RPMI7951 (cell line): ENCODE measurements around the gene ARID3A. TPM values are rescaled to one million over a fixed set of nuclear protein-coding genes. Genes with fewer than 3 reads are reported as not detected.

Source experiments
- DNase-seq: peaks from one replicate; pipeline ENCODE4 v3.0.0-alpha.2; 2012; ENCODE audit warnings: low read depth
- total RNA-seq: library from RNA; depleted of rRNA; stranded (reverse); fragments of >200 nt; shearing (Covaris generic); gene quantifications from 2 replicates; pipeline ENCODE4 v1.2.3, GENCODE V29; 2014

ARID3A gene
- total RNA-seq, 1 experiment from 2014 or later = 5.6 TPM

DNA sequence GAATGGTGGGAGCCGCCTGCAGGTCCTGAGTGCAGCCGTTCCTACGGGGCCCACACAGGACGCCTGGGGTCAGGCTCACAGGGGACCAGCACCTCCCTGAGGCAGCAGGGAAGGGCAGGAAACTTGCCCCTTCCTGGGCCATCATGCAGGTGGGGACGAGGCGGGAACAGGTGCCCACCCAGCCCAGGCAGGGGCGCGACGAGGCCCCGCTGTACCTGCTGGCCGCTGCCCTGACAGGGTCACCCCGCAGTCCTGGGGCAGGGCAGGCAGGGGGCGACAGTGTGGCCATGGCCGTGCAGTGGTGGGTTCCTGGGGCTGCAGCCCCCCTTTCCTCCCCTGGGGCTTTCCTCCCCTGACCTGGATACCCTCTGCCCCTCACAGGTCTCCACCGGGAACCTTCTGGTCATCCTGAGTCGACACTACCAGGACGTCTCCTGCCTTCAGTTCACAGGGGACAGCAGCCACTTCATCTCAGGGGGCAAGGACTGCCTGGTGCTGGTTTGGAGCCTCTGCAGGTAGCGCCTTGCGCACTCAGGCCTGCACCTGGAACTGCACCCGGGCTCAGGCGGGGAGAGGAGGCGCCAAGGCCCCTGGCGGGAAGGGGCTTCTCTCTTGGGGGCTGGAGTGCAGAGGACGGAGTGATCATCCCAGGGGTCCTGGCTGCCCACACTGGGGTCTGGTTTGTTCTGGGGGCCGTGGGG, 63.7 kb downstream of the ARID3A start:
- no peak for DNase-seq

GRCh38 chr19:990119-990571, 64.3 kb downstream of the ARID3A start:
- no peak for DNase-seq

DNA sequence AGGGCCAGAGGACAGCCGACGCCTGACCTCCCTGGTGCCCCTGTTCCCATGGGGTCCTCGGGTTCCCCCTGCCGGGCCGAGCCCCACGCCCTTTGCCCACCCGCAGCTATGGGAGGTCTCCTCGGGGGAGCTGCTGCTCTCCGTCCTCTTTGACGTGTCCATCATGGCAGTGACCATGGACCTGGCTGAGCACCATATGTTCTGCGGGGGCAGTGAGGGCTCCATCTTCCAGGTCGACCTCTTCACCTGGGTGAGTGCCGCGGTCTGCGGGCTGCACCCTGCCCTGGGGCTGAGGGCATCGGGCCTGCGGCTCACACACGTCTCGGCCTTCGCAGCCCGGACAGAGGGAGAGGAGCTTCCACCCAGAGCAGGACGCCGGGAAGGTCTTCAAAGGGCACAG, 64.9 kb downstream of the ARID3A start:
- no peak for DNase-seq

GRCh38 chr19:991174-991931, 65.5 kb downstream of the ARID3A start:
- no peak for DNase-seq

GRCh38 chr19:991932-992669, 66.3 kb downstream of the ARID3A start:
- no peak for DNase-seq

DNA sequence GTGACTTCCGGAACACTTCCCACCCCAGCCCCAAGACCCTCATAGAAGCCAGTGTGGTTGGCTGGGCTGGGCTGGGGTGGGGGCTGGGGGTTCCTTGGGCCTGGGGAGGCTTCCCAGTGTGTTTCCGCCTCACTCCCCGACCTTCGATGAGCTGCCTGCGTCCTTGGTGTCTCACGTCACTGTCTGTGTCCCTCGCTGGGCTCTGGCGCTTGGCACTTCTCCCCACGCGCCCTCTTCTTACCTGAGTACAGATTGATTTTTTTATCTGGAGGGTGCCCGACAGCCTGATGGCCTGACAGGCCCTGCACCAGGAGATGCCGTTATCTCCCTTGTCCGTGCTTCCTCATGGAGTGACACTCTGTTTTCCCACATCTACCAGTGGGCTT, 66.8 kb downstream of the ARID3A start:
- no peak for DNase-seq

DNA sequence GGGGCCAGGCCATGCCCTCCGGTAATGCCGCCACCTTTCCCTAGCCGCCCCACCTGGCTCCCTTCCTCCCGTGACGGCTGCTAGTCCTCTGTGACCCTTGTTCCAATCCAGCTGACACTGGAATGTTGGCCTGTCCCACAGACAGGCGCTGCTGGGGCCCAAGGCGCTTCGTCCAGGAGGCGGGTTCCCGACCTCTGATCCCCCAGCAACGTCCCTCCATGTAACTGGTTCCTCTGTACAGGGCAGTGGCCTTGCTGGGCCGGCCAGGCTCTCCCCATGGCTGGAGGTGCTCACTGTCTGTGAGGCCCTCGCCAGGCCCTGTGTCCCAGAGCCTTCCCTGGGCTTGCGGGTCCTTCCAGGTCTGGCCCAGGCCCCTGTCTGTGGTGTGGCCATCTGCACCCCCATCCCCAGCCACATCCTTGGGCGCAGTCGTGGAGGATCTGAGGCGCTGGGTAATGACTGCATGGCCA, 67.6 kb downstream of the ARID3A start:
- no peak for DNase-seq

GRCh38 chr19:993831-994393, 68.1 kb downstream of the ARID3A start:
- DNase-seq = no peak

GRCh38 chr19:994516-994915, 68.7 kb downstream of the ARID3A start:
- DNase-seq = no peak

DNA sequence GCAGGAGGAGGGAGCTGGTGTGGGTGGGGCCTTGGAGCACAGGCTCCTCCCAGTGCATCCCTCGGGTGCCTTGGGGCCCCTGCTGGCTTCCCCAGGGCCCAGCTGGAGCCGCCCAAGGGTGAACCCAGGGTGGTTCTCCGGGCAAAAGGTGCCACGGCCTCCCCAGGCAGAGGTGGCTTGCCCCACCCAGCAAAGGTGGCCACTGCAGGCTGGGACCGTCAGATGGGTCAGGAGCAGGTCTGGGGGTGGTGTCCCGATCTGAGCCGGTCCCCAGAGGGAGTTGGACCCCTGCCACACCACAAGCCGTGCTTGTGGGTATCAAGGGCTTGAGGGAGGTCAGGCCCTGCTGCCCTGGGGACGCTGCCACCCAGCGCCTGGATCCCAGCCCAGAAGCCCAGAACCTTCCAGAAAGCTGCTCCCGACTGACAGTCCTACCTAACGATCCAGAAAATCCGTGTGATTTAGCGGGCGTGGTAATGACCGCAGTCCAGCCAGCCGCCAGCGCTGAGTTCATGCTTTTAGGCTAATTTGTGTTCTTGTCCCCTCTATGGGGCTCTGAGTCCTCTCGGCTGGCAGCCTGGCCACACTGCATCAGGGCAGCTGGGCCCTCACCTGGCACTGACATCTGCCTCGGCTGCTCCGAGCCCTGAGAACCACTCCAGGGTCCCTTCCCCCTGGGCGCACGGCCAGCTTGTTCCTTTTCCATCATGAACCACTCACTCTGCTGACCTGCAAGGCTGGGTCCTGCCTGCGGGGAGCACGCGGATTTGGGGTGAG, 69.4 kb downstream of the ARID3A start:
- peak; percentile 87 for DNase-seq

DNA sequence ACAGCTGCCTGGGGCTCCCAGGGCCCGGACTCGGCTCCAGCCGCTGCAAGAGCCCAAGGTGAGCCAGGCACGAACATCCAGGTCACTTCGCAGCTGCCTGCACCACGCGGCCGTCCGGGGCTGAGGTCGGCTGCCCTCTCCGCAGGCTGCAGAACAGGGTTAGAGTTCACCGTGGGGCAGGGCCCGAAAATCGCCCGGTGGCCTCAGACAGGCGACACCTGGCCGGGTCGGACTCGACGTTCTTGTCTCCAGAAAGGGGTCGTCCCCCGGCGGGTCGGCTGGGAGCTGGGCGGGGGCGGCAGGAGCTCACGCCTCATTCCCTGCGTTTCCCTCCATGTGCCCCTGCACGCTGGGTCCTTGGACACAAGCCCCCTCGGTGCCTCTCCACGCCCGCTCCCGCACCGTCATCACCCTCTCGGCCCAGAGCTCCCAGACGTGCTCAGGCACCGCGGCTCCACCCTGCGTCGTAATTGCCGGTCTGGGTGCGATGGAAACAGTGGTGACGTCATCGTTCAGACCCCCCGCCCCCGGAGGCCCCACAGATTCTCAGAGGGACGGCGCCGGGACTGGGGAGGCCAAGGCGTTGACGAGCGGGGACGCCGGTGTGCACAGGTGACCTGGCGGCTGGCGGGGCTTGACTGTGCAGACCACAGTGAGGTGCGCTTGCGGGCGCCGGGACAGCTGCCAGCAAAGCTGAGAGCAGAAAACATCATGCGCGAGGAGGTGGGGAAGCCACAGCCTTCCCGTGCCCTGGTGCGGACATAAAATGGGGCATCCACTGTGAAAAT, 70.4 kb downstream of the ARID3A start:
- peak; percentile 43 for DNase-seq

GRCh38 chr19:998064-998463, 72.2 kb downstream of the ARID3A start:
- no peak for DNase-seq

DNA sequence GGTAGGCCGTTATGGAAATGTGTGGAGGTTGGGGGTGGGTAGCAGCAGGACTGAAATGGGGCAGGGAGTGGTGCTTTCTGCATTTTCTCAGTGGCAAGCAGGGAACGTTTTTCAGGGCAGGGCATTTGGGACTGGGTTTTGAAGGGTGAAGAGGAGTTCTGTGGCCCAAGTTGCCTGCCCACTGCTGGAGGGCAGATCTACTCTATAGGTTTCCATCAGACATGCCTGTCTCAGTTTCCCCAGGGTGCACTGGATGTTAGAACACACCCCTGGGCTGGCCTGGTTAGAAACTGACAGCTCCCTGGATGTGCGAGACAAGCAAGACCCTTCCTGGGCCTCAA, 73.5 kb downstream of the ARID3A start:
- DNase-seq = no peak

- DNase-seq = peak; percentile 42
Observed at GRCh38 chr19:1000095-1000494, 74.3 kb downstream of the ARID3A start, which contains the start of gene GRIN3B. TSS of gene GRIN3B (plus strand) at chr19:1000419. CDS start at chr19:1000438, 19 bp downstream.

DNA sequence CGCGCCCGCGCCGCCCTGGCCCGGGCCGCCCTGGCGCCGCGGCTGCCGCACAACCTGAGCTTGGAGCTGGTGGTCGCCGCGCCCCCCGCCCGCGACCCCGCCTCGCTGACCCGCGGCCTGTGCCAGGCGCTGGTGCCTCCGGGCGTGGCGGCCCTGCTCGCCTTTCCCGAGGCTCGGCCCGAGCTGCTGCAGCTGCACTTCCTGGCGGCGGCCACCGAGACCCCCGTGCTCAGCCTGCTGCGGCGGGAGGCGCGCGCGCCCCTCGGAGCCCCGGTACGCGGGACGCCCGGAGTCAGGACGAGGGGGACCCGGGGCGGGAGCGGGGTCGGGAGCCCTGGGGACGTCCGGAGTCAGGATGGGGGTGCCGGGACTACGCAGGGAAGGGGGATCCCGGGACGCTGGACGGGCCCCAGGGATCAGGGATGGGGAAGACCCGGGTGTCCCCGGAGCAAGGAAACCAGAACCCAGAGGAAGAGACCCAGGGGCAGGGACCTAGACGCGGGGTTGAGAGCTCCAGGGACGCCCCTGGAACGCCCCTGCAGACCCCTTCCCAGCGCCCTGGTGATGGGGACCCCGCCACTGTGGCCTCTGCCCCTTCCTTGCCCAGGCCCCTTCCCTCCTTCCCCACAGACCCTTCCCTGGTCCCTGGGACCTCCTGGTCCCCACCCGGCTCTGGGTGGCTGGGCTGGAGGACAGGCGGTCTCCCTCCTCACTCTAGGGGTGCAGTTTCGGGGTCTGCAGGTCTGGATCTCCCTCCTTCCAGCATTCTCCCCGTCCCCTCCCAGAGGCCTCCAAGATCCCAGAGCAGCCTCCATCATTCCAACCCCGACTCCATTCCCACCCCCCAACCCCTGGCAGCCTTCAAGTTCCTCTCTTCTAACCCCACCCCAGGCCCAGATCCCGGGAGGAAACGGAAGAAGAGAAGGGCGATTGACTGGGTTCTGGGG, 75.0 kb downstream of the ARID3A start:
- DNase-seq = no peak

DNA sequence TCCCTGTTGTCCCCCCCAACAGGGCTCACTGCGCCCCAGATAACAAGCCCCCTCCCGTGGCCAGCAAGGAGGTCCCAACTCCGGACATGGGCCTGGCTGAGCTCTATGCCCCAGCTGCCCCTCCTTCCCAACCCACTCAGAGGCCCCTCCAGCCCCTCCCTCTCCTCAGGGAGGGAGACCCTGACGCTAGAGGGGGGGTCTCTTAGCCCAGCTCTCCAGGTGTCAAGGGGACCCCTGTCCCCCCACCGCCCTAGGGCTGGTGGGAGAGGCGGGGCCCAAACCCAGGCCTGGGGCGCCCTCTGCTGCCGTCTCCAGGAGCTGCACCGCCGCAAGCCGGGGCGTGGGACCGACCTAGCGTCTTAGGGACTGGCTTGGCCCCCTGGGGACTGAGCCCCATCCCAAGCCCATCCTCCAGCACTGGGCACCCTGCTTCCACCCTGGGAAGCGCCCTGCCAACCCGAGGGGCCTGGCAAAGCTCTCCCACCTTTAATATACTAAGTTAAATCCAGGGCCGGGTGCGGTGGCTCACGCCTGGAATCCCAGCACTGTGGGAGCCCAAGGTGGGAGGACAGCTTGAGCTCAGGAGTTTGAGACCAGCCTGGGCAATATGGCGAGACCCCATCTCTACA, 75.8 kb downstream of the ARID3A start:
- DNase-seq = no peak

- DNase-seq = no peak
Observed at GRCh38 chr19:1002600-1002999, 76.8 kb downstream of the ARID3A start.

GRCh38 chr19:1003283-1003682, 77.4 kb downstream of the ARID3A start:
- no peak for DNase-seq
